Stimulated activated CD4-positive, alpha-beta T cell treated with anti-CD3 and anti-CD28 coated beads, TNF-alpha, amount 100 ng/mL, for 24 hours (primary cell): Measurements from ENCODE around the gene IER3IP1.
"Not testable (repeated sequence)": the region's sequence is repeated elsewhere in the genome, so short reads cannot be mapped to it uniquely, and the experiment has no call there.

Experiments
- DNase-seq, 3 experiments: peaks; one replicate each; pipeline ENCODE4 v3.0.0-alpha.2; 2020; ENCODE audit warnings: low read depth in 3 of 3

The IER3IP1 gene

GRCh38 chr18:47175898-47176575 lies at the start of gene IER3IP1:
Gene IER3IP1 (minus strand): TSS chr18:47176364. CDS start chr18:47176277, 87 bp downstream.
- peak; percentile 69 to 89 (median 81) for DNase-seq

GRCh38 chr18:47215554-47216138 lies 39.5 kb upstream of the IER3IP1 start:
- no peak for DNase-seq

- DNase-seq = no peak
Measured at GRCh38 chr18:47209171-47209570, 33.0 kb upstream of the IER3IP1 start.

GRCh38 chr18:47206945-47207637 lies 30.9 kb upstream of the IER3IP1 start:
- DNase-seq = no peak

GRCh38 chr18:47204908-47205522 lies 28.9 kb upstream of the IER3IP1 start:
- DNase-seq = peak in 2 of 3 experiments; percentile 6 to 10

- no peak for DNase-seq
Measured at GRCh38 chr18:47203626-47204464, 27.7 kb upstream of the IER3IP1 start.

GRCh38 chr18:47195961-47196360 lies 19.8 kb upstream of the IER3IP1 start:
- not testable (repeated sequence) for DNase-seq

GRCh38 chr18:47191961-47192360 lies 15.8 kb upstream of the IER3IP1 start:
- DNase-seq = no peak

- DNase-seq = no peak
Measured at GRCh38 chr18:47187721-47188120, 11.6 kb upstream of the IER3IP1 start.

GRCh38 chr18:47184419-47185050 lies 8.4 kb upstream of the IER3IP1 start:
- DNase-seq = no peak

- DNase-seq = not testable (repeated sequence)
Measured at GRCh38 chr18:47182156-47182555, 6.0 kb upstream of the IER3IP1 start.

- no peak for DNase-seq
Measured at GRCh38 chr18:47180765-47181164, 4.6 kb upstream of the IER3IP1 start.

GRCh38 chr18:47179520-47179919 lies 3.4 kb upstream of the IER3IP1 start:
- DNase-seq = no peak

- no peak for DNase-seq
Measured at GRCh38 chr18:47175283-47175897, 774 bp downstream of the IER3IP1 start.

GRCh38 chr18:47174545-47175116 lies 1.5 kb downstream of the IER3IP1 start:
- no peak for DNase-seq

- DNase-seq = no peak
Measured at GRCh38 chr18:47172476-47172875, 3.7 kb downstream of the IER3IP1 start.

GRCh38 chr18:47168913-47169312 lies 7.3 kb downstream of the IER3IP1 start:
- DNase-seq = no peak

GRCh38 chr18:47168509-47168908 lies 7.7 kb downstream of the IER3IP1 start:
- no peak for DNase-seq

GRCh38 chr18:47166294-47166693 lies 9.9 kb downstream of the IER3IP1 start:
- no peak for DNase-seq

GRCh38 chr18:47163241-47163640 lies 12.9 kb downstream of the IER3IP1 start:
- DNase-seq = no peak
